K562 (cell line): ENCODE results near the gene WDR49. TPM values are rescaled to one million over a fixed set of nuclear protein-coding genes. Genes with fewer than 3 reads are reported as not detected.

Experiments
- ATAC-seq: fragments of 200-7000 bp; cut with Tn5 transposase; 3 replicates; pipeline ENCODE4 v1.9.1; 2020; ENCODE audit warnings: moderate library complexity
- BruUV-seq: library from RNA; stranded (reverse); fragments of 400-500 nt; replicated peaks from 2 replicates; lab custom pipeline; 2021; lab: Mats Ljungman, UMichigan
- CTCF ChIA-PET: fragments of 300-600 bp; formaldehyde crosslinking; extraction: SDS; loops from one replicate; lab custom pipeline; 2021; ENCODE audit warnings: low intra/inter-chr PET ratio; lab: Yijun Ruan, JAX
- POLR2A ChIA-PET: fragments of 300-600, 350-650 bp; sonication (Branson Sonifier 250); formaldehyde crosslinking; extraction: SDS; loops from one replicate; lab custom pipeline; 2021; ENCODE audit warnings: antibody characterized with exemption, inconsistent platforms; lab: Yijun Ruan, JAX
- DNase-seq, 4 experiments: peaks; one replicate each; pipeline versions ENCODE4 v3.0.0 to v3.0.0-alpha.2; 2011 to 2018; ENCODE audit warnings: low spot score in 3 of 4, mixed read lengths in 3 of 4; ENCODE audit errors: extremely low read depth in 1 of 4
- FAIRE-seq: peaks from 2 replicates; lab custom pipeline; 2011; peaks lifted over from hg19 to GRCh38; lab: Jason Lieb, UNC
- H2AFZ ChIP-seq: 2 replicates; pipeline ENCODE4 v1.6.0; 2011; ENCODE audit warnings: low read depth, low read length, control low read depth, inconsistent platforms
- H3K27ac ChIP-seq: fragments of 200-600 bp; 3 replicates; pipeline ENCODE4 v1.8.0; 2011; ENCODE audit warnings: low read depth, mild to moderate bottlenecking, control low read depth, inconsistent platforms, low read length, moderate library complexity, mixed read lengths; ENCODE audit errors: extremely low read depth
- H3K27me3 ChIP-seq, 2 experiments: fragments of 300-600 bp in 1 of 2; 2 replicates in 1 of 2; 3 replicates in 1 of 2; pipeline versions ENCODE4 v1.6.0 to v1.8.0; 2011; ENCODE audit warnings: inconsistent platforms in 2 of 2, low read length in 2 of 2, mild to moderate bottlenecking in 1 of 2, mixed read lengths in 1 of 2, moderate library complexity in 1 of 2; ENCODE audit not compliant: control insufficient read depth in 2 of 2, insufficient read depth in 2 of 2
- H3K36me3 ChIP-seq: fragments of 300-600 bp; 3 replicates; pipeline ENCODE4 v1.8.0; 2011; ENCODE audit warnings: mild to moderate bottlenecking, low read length, inconsistent platforms; ENCODE audit not compliant: control insufficient read depth, insufficient read depth
- H3K4me1 ChIP-seq, 2 experiments: fragments of 200-600 bp in 1 of 2; replicated peaks in 1 of 2; 2 replicates in 1 of 2; 3 replicates in 1 of 2; pipeline versions ENCODE4 v1.5.1 to v1.8.0; 2011; ENCODE audit warnings: inconsistent platforms in 2 of 2, low read length in 2 of 2, mild to moderate bottlenecking in 1 of 2, mixed read lengths in 1 of 2, moderate library complexity in 1 of 2; ENCODE audit not compliant: control insufficient read depth in 2 of 2, insufficient read depth in 2 of 2
- H3K4me2 ChIP-seq: 2 replicates; pipeline ENCODE4 v1.6.1; 2011; ENCODE audit warnings: low read length, control low read depth, inconsistent platforms, mixed read lengths; ENCODE audit not compliant: insufficient read depth
- H3K4me3 ChIP-seq: fragments of 200-600 bp; sonication (generic), shearing (Covaris generic); 2 replicates; pipeline ENCODE4 v1.5.1; 2016; ENCODE audit warnings: control low read depth, inconsistent platforms
- H3K79me2 ChIP-seq: fragments of 200-600 bp; 3 replicates; pipeline ENCODE4 v1.8.0; 2011; ENCODE audit warnings: low read length, inconsistent platforms; ENCODE audit not compliant: control insufficient read depth, insufficient read depth
- H3K9ac ChIP-seq, 2 experiments: 2 replicates each; pipeline versions ENCODE4 v1.6.0 to v1.6.1; 2011; ENCODE audit warnings: low read depth in 2 of 2, low read length in 2 of 2, control low read depth in 1 of 2, inconsistent platforms in 1 of 2, mild to moderate bottlenecking in 1 of 2, mixed read lengths in 1 of 2; ENCODE audit not compliant: insufficient read depth in 1 of 2
- H3K9me1 ChIP-seq: one replicate; pipeline ENCODE4 v1.6.0; 2011; ENCODE audit warnings: inconsistent platforms, mild to moderate bottlenecking, low read length, moderate library complexity; ENCODE audit not compliant: control insufficient read depth, insufficient read depth
- H3K9me3 ChIP-seq: replicated peaks from 2 replicates; pipeline ENCODE4 v1.5.1; 2011; ENCODE audit warnings: low read depth, low read length, inconsistent platforms; ENCODE audit not compliant: control insufficient read depth, insufficient read depth
- H4K20me1 ChIP-seq: replicated peaks from 2 replicates; pipeline ENCODE4 v1.6.1; 2011; ENCODE audit warnings: low read length, inconsistent platforms, mixed read lengths; ENCODE audit not compliant: control insufficient read depth, insufficient read depth
- CBFB ChIP-seq: sonication (generic); formaldehyde crosslinking; IDR thresholded peaks from 2 replicates; pipeline ENCODE4 v1.4.0; 2020; ENCODE audit warnings: mild to moderate bottlenecking, missing genetic modification reagents
- HEY1 ChIP-seq: fragments of 250-450 bp; sonication (Bioruptor Pico); IDR thresholded peaks from 2 replicates; pipeline ENCODE4 v1.5.0; 2020; ENCODE audit warnings: mild to moderate bottlenecking, moderate library complexity, borderline replicate concordance
- ILK ChIP-seq: fragments of 450-650 bp; IDR thresholded peaks from 2 replicates; pipeline ENCODE4 v1.6.1; 2016; ENCODE audit warnings: missing genetic modification characterization, low read depth, mild to moderate bottlenecking, missing compliant biosample characterization, moderate library complexity, borderline replicate concordance
- NR2C1 ChIP-seq, 2 experiments: fragments of 450-650 bp; IDR thresholded peaks; 2 replicates each; pipeline ENCODE4 v1.6.1; 2017; ENCODE audit warnings: mild to moderate bottlenecking in 2 of 2, antibody characterized with exemption in 1 of 2, inconsistent platforms in 1 of 2, missing compliant biosample characterization in 1 of 2, missing genetic modification characterization in 1 of 2
- SP2 ChIP-seq: IDR thresholded peaks from 2 replicates; pipeline ENCODE4 v1.6.1; 2011; ENCODE audit warnings: mild to moderate bottlenecking, low read depth, low read length, moderate library complexity; ENCODE audit not compliant: poor library complexity, severe bottlenecking; ENCODE audit errors: extremely low read depth
- THAP12 ChIP-seq: fragments of 250-450 bp; sonication (Bioruptor Pico); IDR thresholded peaks from 2 replicates; pipeline ENCODE4 v1.9.0; 2021; ENCODE audit warnings: mild to moderate bottlenecking, inconsistent platforms
- ZMIZ1 ChIP-seq, 2 experiments: fragments of 150-350 bp in 1 of 2; IDR thresholded peaks; 2 replicates each; pipeline ENCODE4 v1.6.1; 2012 to 2016; ENCODE audit warnings: low read depth in 2 of 2, low read length in 2 of 2, mild to moderate bottlenecking in 1 of 2, moderate library complexity in 1 of 2
- ZNF444 ChIP-seq: fragments of 250-450 bp; sonication (Bioruptor Pico); IDR thresholded peaks from 2 replicates; pipeline ENCODE4 v1.4.0; 2020; ENCODE audit warnings: mild to moderate bottlenecking, moderate library complexity
- ZNF561 ChIP-seq: fragments of 450-650 bp; formaldehyde crosslinking; conservative IDR thresholded peaks from 2 replicates; pipeline ENCODE4 v1.4.0; 2020; ENCODE audit warnings: mild to moderate bottlenecking, moderate library complexity
- ZSCAN32 ChIP-seq: fragments of 450-650 bp; formaldehyde crosslinking; IDR thresholded peaks from 2 replicates; pipeline ENCODE4 v1.4.0; 2020; ENCODE audit warnings: mild to moderate bottlenecking, moderate library complexity
- WGBS: fragments of 100-300 bp; shearing (Covaris generic); methylation state at CpG from one replicate; pipeline ENCODE4 v1.1.6; 2016; ENCODE audit warnings: low coverage, mixed read lengths; ENCODE audit not compliant: insufficient coverage; ENCODE audit errors: missing lambda C conversion rate; 5-methylcytosine and 5-hydroxymethylcytosine counted together
- in situ Hi-C: fragments of 300-500 bp; cut with MboI; formaldehyde crosslinking; loops from 4 replicates; pipeline ENCODE4 v1.15.0; 2018; ENCODE audit warnings: inconsistent platforms, mixed read lengths
- intact Hi-C: fragments of 100-400 bp; cut with micrococcal nuclease; formaldehyde crosslinking; loops from 2 replicates; pipeline ENCODE4 v1.14.2; 2022
- polyA plus RNA-seq, 8 experiments: library from polyadenylated mRNA; depleted of rRNA in 4 of 8; stranded (reverse) in 5 of 8; unstranded in 3 of 8; fragments of >200 nt; fragmentation: Nextera tagmentation in 2 of 8; fragmentation: Illumina TruSeq in 1 of 8; extraction: Ambion mirVana in 2 of 8; extraction: Trizol in 1 of 8; gene quantifications; 2 replicates each; pipeline versions ENCODE4 v1.2.1 to v1.2.3, GENCODE V29; 2011 to 2014; ENCODE audit warnings: inconsistent platforms in 1 of 8, missing spikeins in 1 of 8
- total RNA-seq, 7 experiments: library from RNA; depleted of rRNA in 6 of 7; stranded (reverse); fragments of >200 nt in 6 of 7; fragmentation: Illumina TruSeq in 2 of 7; extraction: Trizol in 2 of 7; gene quantifications; 2 replicates each; pipeline versions ENCODE4 v1.2.1 to v1.2.3, GENCODE V29; 2011 to 2021; ENCODE audit warnings: low replicate concordance in 1 of 7
- TF ChIP-seq, protein P1 (sequence below): fragments of 450-650 bp; IDR thresholded peaks from 2 replicates; pipeline ENCODE4 v1.6.1; 2018; ENCODE audit not compliant: partially characterized antibody
- TF ChIP-seq, protein P2 (sequence below): fragments of 250-450 bp; sonication (Bioruptor Pico); IDR thresholded peaks from 2 replicates; pipeline ENCODE4 v1.8.0; 2021; ENCODE audit warnings: moderate library complexity, mild to moderate bottlenecking, inconsistent platforms

Gene WDR49
- total and polyA plus RNA-seq, 9 of the 15 experiments (the other 6 are each of a cell fraction or from before 2014, with no cell fraction given) = not detected

GRCh38 chr3:167450675-167451074 lies 203.1 kb downstream of the WDR49 start:
- H3K4me2 ChIP-seq = no peak overlapping the region
- H3K9ac ChIP-seq = no peak overlapping the region
- no peaks in the 10 kb centered on the region for H3K79me2 ChIP-seq
- no peak for DNase-seq
- BruUV-seq = no TSS peak
- no peaks in the 10 kb centered on the region for H3K9me3 ChIP-seq
- H2AFZ ChIP-seq = no peak overlapping the region
- TF ChIP-seq ZSCAN32 (CRISPR knock-in tag) = no peak
- no peak for TF ChIP-seq ZNF444
- TF ChIP-seq HEY1 (CRISPR knock-in tag) = no peak
- TF ChIP-seq ILK (tag) = no peak
- TF ChIP-seq CBFB (CRISPR knock-in tag) = no peak
- TF ChIP-seq, protein P1, sequence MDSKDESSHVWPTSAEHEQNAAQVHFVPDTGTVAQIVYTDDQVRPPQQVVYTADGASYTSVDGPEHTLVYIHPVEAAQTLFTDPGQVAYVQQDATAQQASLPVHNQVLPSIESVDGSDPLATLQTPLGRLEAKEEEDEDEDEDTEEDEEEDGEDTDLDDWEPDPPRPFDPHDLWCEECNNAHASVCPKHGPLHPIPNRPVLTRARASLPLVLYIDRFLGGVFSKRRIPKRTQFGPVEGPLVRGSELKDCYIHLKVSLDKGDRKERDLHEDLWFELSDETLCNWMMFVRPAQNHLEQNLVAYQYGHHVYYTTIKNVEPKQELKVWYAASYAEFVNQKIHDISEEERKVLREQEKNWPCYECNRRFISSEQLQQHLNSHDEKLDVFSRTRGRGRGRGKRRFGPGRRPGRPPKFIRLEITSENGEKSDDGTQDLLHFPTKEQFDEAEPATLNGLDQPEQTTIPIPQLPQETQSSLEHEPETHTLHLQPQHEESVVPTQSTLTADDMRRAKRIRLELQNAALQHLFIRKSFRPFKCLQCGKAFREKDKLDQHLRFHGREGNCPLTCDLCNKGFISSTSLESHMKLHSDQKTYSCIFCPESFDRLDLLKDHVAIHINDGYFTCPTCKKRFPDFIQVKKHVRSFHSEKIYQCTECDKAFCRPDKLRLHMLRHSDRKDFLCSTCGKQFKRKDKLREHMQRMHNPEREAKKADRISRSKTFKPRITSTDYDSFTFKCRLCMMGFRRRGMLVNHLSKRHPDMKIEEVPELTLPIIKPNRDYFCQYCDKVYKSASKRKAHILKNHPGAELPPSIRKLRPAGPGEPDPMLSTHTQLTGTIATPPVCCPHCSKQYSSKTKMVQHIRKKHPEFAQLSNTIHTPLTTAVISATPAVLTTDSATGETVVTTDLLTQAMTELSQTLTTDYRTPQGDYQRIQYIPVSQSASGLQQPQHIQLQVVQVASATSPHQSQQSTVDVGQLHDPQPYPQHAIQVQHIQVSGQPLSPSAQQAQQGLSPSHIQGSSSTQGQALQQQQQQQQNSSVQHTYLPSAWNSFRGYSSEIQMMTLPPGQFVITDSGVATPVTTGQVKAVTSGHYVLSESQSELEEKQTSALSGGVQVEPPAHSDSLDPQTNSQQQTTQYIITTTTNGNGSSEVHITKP = no peak
- TF ChIP-seq NR2C1 (IDR thresholded peaks at IDR 0.05) = no peak
- TF ChIP-seq NR2C1 (tag; IDR thresholded peaks at IDR 0.05) = no peak
- no peak for TF ChIP-seq ZNF561 (CRISPR knock-in tag)
- TF ChIP-seq SP2 = no peak
- TF ChIP-seq THAP12 = no peak
- TF ChIP-seq, protein P2, sequence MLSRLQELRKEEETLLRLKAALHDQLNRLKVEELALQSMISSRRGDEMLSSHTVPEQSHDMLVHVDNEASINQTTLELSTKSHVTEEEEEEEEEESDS = no peak
- TF ChIP-seq ZMIZ1 (IDR thresholded peaks at IDR 0.05; ENCODE audit: low read depth in 2 of 2, low read length in 2 of 2) = no peak
- H3K27me3 ChIP-seq = no peaks in the 10 kb centered on the region
- in situ Hi-C loops = no loop called here
- CTCF ChIA-PET = no interaction called here
- H3K27ac ChIP-seq = no peak overlapping the region
- no peak for ATAC-seq
- H3K4me3 ChIP-seq = no peak overlapping the region
- 0% methylated on average over 2 of the region's 2 CpGs for WGBS
- POLR2A ChIA-PET = no interaction called here
- no peaks in the 10 kb centered on the region for H3K4me1 ChIP-seq
- intact Hi-C loops = no loop called here
- no peak for FAIRE-seq
- no peaks in the 10 kb centered on the region for H4K20me1 ChIP-seq
- no peaks in the 10 kb centered on the region for H3K9me1 ChIP-seq
- no peaks in the 10 kb centered on the region for H3K36me3 ChIP-seq
